Nephron progenitor cell (in vitro differentiated cells): ENCODE measurements around the gene ZSCAN10.

Source experiments
- DNase-seq: peaks from one replicate; pipeline ENCODE4 v3.0.0; 2021
- H3K27ac Mint-ChIP-seq: 2 replicates; pipeline ENCODE4 v1.8.0; 2021; ENCODE audit warnings: mild to moderate bottlenecking, moderate library complexity, mixed read lengths
- H3K27me3 Mint-ChIP-seq: 2 replicates; pipeline ENCODE4 v1.8.0; 2021; ENCODE audit warnings: mild to moderate bottlenecking, low read depth, mixed read lengths; ENCODE audit not compliant: poor library complexity
- H3K36me3 Mint-ChIP-seq: 2 replicates; pipeline ENCODE4 v1.8.0; 2021; ENCODE audit warnings: low read depth, mixed read lengths
- H3K4me1 Mint-ChIP-seq: 2 replicates; pipeline ENCODE4 v1.8.0; 2021; ENCODE audit warnings: mixed read lengths
- H3K4me3 Mint-ChIP-seq: 2 replicates; pipeline ENCODE4 v1.8.0; 2021; ENCODE audit warnings: mild to moderate bottlenecking, moderate library complexity, mixed read lengths
- H3K9me3 Mint-ChIP-seq: 2 replicates; pipeline ENCODE4 v1.8.0; 2021; ENCODE audit warnings: mild to moderate bottlenecking, moderate library complexity, mixed read lengths
- CTCF ChIP-seq: fragments of 200-600 bp; sonication (generic); IDR thresholded peaks from 2 replicates; pipeline ENCODE4 v1.5.0; 2021; ENCODE audit warnings: antibody characterized with exemption

The ZSCAN10 gene

GRCh38 chr16:3051494-3051893 is 47.6 kb downstream of the ZSCAN10 start:
- Mint-ChIP-seq H3K27me3 (peaks cover 67% of the 10 kb centered on the region), H3K9me3 (no peaks in the 10 kb centered on the region), H3K4me3 (no peak overlapping the region), H3K36me3 (no peaks in the 10 kb centered on the region), H3K27ac (no peak overlapping the region), H3K4me1 (peaks cover 30% of the 10 kb centered on the region)
- TF ChIP-seq CTCF, result no peak
- no peak for DNase-seq

GRCh38 chr16:3051009-3051408 is 48.1 kb downstream of the ZSCAN10 start:
- Mint-ChIP-seq H3K4me3 (no peak overlapping the region), H3K27me3 (peaks cover 69% of the 10 kb centered on the region), H3K9me3 (no peaks in the 10 kb centered on the region), H3K4me1 (peaks cover 25% of the 10 kb centered on the region), H3K27ac (no peak overlapping the region), H3K36me3 (no peaks in the 10 kb centered on the region)
- TF ChIP-seq CTCF, result no peak
- DNase-seq, result no peak

GRCh38 chr16:3050487-3050886 is 48.6 kb downstream of the ZSCAN10 start:
- no peak overlapping the region for H3K4me3 Mint-ChIP-seq
- no peaks in the 10 kb centered on the region for H3K36me3 Mint-ChIP-seq
- no peaks in the 10 kb centered on the region for H3K9me3 Mint-ChIP-seq
- H3K27ac Mint-ChIP-seq, result no peak overlapping the region
- peaks cover 20% of the 10 kb centered on the region for H3K4me1 Mint-ChIP-seq
- no peak for TF ChIP-seq CTCF
- no peak for DNase-seq
- H3K27me3 Mint-ChIP-seq, result peaks cover 71% of the 10 kb centered on the region

- Mint-ChIP-seq H3K27ac (no peak overlapping the region), H3K27me3 (peaks cover 71% of the 10 kb centered on the region), H3K4me1 (peaks cover 15% of the 10 kb centered on the region), H3K4me3 (no peak overlapping the region), H3K36me3 (no peaks in the 10 kb centered on the region), H3K9me3 (peaks cover 3% of the 10 kb centered on the region)
- DNase-seq, result no peak
- TF ChIP-seq CTCF, result no peak
Observed at GRCh38 chr16:3049921-3050481, 49.1 kb downstream of the ZSCAN10 start.

- H3K27me3 Mint-ChIP-seq, result peaks cover 88% of the 10 kb centered on the region
- no peak for DNase-seq
- H3K9me3 Mint-ChIP-seq, result peaks cover 10% of the 10 kb centered on the region
- peaks cover 16% of the 10 kb centered on the region for H3K4me1 Mint-ChIP-seq
- no peaks in the 10 kb centered on the region for H3K36me3 Mint-ChIP-seq
- TF ChIP-seq CTCF, result no peak
- peak overlapping the region; percentile 58 for H3K4me3 Mint-ChIP-seq
- no peak overlapping the region for H3K27ac Mint-ChIP-seq
Observed at GRCh38 chr16:3047387-3047720, 51.7 kb downstream of the ZSCAN10 start.

GRCh38 chr16:3046641-3047386 is 52.3 kb downstream of the ZSCAN10 start:
- no peak for TF ChIP-seq CTCF
- peak; percentile 46 for DNase-seq
- peaks cover 16% of the 10 kb centered on the region for H3K4me1 Mint-ChIP-seq
- peaks cover 86% of the 10 kb centered on the region for H3K27me3 Mint-ChIP-seq
- no peak overlapping the region for H3K27ac Mint-ChIP-seq
- H3K36me3 Mint-ChIP-seq, result no peaks in the 10 kb centered on the region
- H3K9me3 Mint-ChIP-seq, result peaks cover 10% of the 10 kb centered on the region
- H3K4me3 Mint-ChIP-seq, result peak overlapping the region; percentile 63
